Aorta (tissue), 5 donors: ENCODE data around the gene CREM. TPM values are rescaled to one million over a fixed set of nuclear protein-coding genes. Genes with fewer than 3 reads are reported as not detected.

ENCODE experiments used
- ATAC-seq: fragments of 200-7000 bp; cut with Tn5 transposase; one replicate; pipeline ENCODE4 v1.9.1; 2022; ENCODE audit warnings: moderate library complexity; ENCODE audit not compliant: low FRiP score
- DNase-seq, 2 donors: peaks; one replicate each; pipeline ENCODE4 v3.0.0-alpha.2; 2020
- H3K27ac ChIP-seq, 2 donors: one replicate each; pipeline ENCODE4 v1.5.1; 2013; ENCODE audit warnings: low read length in 2 of 2, mild to moderate bottlenecking in 2 of 2, moderate library complexity in 2 of 2, control low read depth in 1 of 2, inconsistent platforms in 1 of 2, low read depth in 1 of 2
- H3K27me3 ChIP-seq, 2 donors: one replicate each; pipeline ENCODE4 v1.6.1; 2013; ENCODE audit warnings: control low read depth in 1 of 2, low read length in 1 of 2, mild to moderate bottlenecking in 1 of 2, moderate library complexity in 1 of 2; ENCODE audit not compliant: insufficient read depth in 2 of 2, control insufficient read depth in 1 of 2
- H3K36me3 ChIP-seq, 2 donors: one replicate each; pipeline ENCODE4 v1.6.1; 2013; ENCODE audit warnings: control low read depth in 1 of 2, low read length in 1 of 2, mild to moderate bottlenecking in 1 of 2; ENCODE audit not compliant: insufficient read depth in 2 of 2, control insufficient read depth in 1 of 2
- H3K4me1 ChIP-seq, 2 donors: one replicate each; pipeline ENCODE4 v1.6.1; 2013; ENCODE audit warnings: low read length in 2 of 2, control low read depth in 1 of 2, mild to moderate bottlenecking in 1 of 2, moderate library complexity in 1 of 2; ENCODE audit not compliant: insufficient read depth in 2 of 2, control insufficient read depth in 1 of 2
- H3K4me3 ChIP-seq, 2 donors: one replicate each; pipeline ENCODE4 v1.5.1; 2013; ENCODE audit warnings: low read length in 2 of 2, control low read depth in 1 of 2, mild to moderate bottlenecking in 1 of 2
- H3K9me3 ChIP-seq: one replicate; pipeline ENCODE4 v1.6.1; 2013; ENCODE audit warnings: mild to moderate bottlenecking, low read length; ENCODE audit not compliant: control insufficient read depth
- WGBS, 2 donors: extraction: QIAGEN DNeasy Blood & Tissue Kit; methylation state at CpG; one replicate each; pipeline ENCODE4 v1.1.7; 2013; 5-methylcytosine and 5-hydroxymethylcytosine counted together
- intact Hi-C, 2 donors: fragments of 100-400 bp; cut with DNase I; formaldehyde crosslinking; loops; one replicate each; pipeline versions ENCODE4 v1.14.2 to v1.15.0; 2022
- polyA plus RNA-seq, 2 donors: library from polyadenylated mRNA; stranded (reverse); fragments of 200-250 nt; gene quantifications; one replicate each; pipeline ENCODE4 v1.2.3, GENCODE V29; 2013
- total RNA-seq, 2 donors: library from RNA; stranded (reverse); fragmentation: NEBNext Ultra II Directional; extraction: Animal tissue kit (Norgen Biotek cat#: 25700); gene quantifications; one replicate each; pipeline ENCODE4 v1.2.1, GENCODE V29; 2021
- donor health status: healthy with polysubstance abuse.
- donor health status: Bipolar disorder and iron deficiency.
- donor health status: DM: no; HTN: no; CAD: no.
- donor health status: DM: no; HTN: no; CAD: no.
- donor health status: DM: yes; HTN: yes; CAD: no.

CREM gene
- total and polyA plus RNA-seq, 4 donors, result 38.9 to 71.5 (median 47.2) TPM

GRCh38 chr10:35091994-35092790 lies 34.5 kb upstream of the CREM start:
- no peaks in the 10 kb centered on the region for H3K27me3 ChIP-seq
- H3K4me3 ChIP-seq, result no peak overlapping the region
- no peak for DNase-seq
- no peaks in the 10 kb centered on the region for H3K9me3 ChIP-seq
- WGBS, 2 donors, result 95 to 97% methylated on average over 11 of the region's 11 CpGs
- H3K36me3 ChIP-seq, result no peaks in the 10 kb centered on the region
- intact Hi-C loops, result loop anchor here in 1 of 2 donors (5.0 kb wide), 1 partner anchor 35 kb away; the partner anchor contains the start of gene CREM
- no peak overlapping the region for H3K27ac ChIP-seq
- peaks cover 0 to 2% of the 10 kb centered on the region in 2 donors for H3K4me1 ChIP-seq
- ATAC-seq, result no peak

- WGBS, 2 donors, result 56 to 78% methylated on average over 1 of the region's 1 CpG
- no peaks in the 10 kb centered on the region for H3K9me3 ChIP-seq
- no peak overlapping the region for H3K4me3 ChIP-seq
- no peak overlapping the region for H3K27ac ChIP-seq
- H3K4me1 ChIP-seq, result no peaks in the 10 kb centered on the region
- DNase-seq, result no peak
- H3K36me3 ChIP-seq, result no peaks in the 10 kb centered on the region
- ATAC-seq, result no peak
- intact Hi-C loops, result loop anchor here in 1 of 2 donors (5.0 kb wide), 1 partner anchor 34 kb away; the partner anchor contains the start of gene CREM
- H3K27me3 ChIP-seq, result no peaks in the 10 kb centered on the region
Observed at GRCh38 chr10:35092851-35093250, 33.8 kb upstream of the CREM start.

GRCh38 chr10:35096312-35096711 lies 30.3 kb upstream of the CREM start:
- Histone ChIP-seq H3K9me3 (no peaks in the 10 kb centered on the region), H3K36me3 (no peaks in the 10 kb centered on the region), H3K4me3 (no peak overlapping the region), H3K4me1 (no peaks in the 10 kb centered on the region), H3K27me3 (no peaks in the 10 kb centered on the region), H3K27ac (no peak overlapping the region)
- 56 to 62% methylated on average over 2 of the region's 2 CpGs for WGBS, 2 donors
- ATAC-seq, result no peak
- intact Hi-C loops, result no loop called here
- no peak for DNase-seq

- Histone ChIP-seq H3K9me3 (no peaks in the 10 kb centered on the region), H3K36me3 (no peaks in the 10 kb centered on the region), H3K4me1 (no peaks in the 10 kb centered on the region), H3K27ac (no peak overlapping the region), H3K27me3 (no peaks in the 10 kb centered on the region), H3K4me3 (no peak overlapping the region)
- DNase-seq (no peak), ATAC-seq (no peak)
- WGBS, 2 donors, result 77 to 88% methylated on average over 1 of the region's 1 CpG
- intact Hi-C loops, result no loop called here
Observed at GRCh38 chr10:35097510-35097909, 29.1 kb upstream of the CREM start.

- H3K36me3 ChIP-seq, result no peaks in the 10 kb centered on the region
Observed at GRCh38 chr10:35103882-35104281, 22.8 kb upstream of the CREM start.

GRCh38 chr10:35112571-35112970 lies 14.1 kb upstream of the CREM start:
- Histone ChIP-seq H3K27me3 (no peaks in the 10 kb centered on the region), H3K9me3 (no peaks in the 10 kb centered on the region), H3K27ac (no peak overlapping the region), H3K4me3 (no peak overlapping the region), H3K36me3 (no peaks in the 10 kb centered on the region), H3K4me1 (no peaks in the 10 kb centered on the region)
- no peak for ATAC-seq
- WGBS, 2 donors, result 69% methylated on average over 4 of the region's 4 CpGs
- intact Hi-C loops, result no loop called here
- no peak for DNase-seq

More at GRCh38 chr10:35103882-35104281, 22.8 kb upstream of the CREM start:
- Histone ChIP-seq H3K27ac (no peak overlapping the region), H3K4me3 (no peak overlapping the region), H3K9me3 (no peaks in the 10 kb centered on the region), H3K4me1 (no peaks in the 10 kb centered on the region), H3K27me3 (no peaks in the 10 kb centered on the region)
- ATAC-seq (no peak), DNase-seq (no peak)
- 35 to 41% methylated on average over 7 of the region's 7 CpGs for WGBS, 2 donors
- intact Hi-C loops, result no loop called here

- H3K27ac ChIP-seq, result no peak overlapping the region
- 88 to 91% methylated on average over 1 of the region's 1 CpG for WGBS, 2 donors
- intact Hi-C loops, result loop anchor here in 1 of 2 donors (2.0 kb wide), 1 partner anchor 99 kb away; no protein-coding TSS in a partner anchor
Observed at GRCh38 chr10:35119378-35119777, 7.3 kb upstream of the CREM start.

GRCh38 chr10:35124540-35124939 lies 2.1 kb upstream of the CREM start:
- peak overlapping the region in 1 of 2 donors; percentile 24 for H3K27ac ChIP-seq
- intact Hi-C loops, result loop anchor here in 1 of 2 donors (10.0 kb wide), 1 partner anchor 210 kb away; the partner anchor contains the start of gene CCNY
- no peaks in the 10 kb centered on the region for H3K9me3 ChIP-seq
- ATAC-seq (no peak), DNase-seq (no peak)
- no peak overlapping the region for H3K4me3 ChIP-seq
- no peaks in the 10 kb centered on the region for H3K27me3 ChIP-seq
- H3K36me3 ChIP-seq, result no peaks in the 10 kb centered on the region
- WGBS, 2 donors, result 48 to 53% methylated on average over 6 of the region's 6 CpGs
- H3K4me1 ChIP-seq, result no peaks in the 10 kb centered on the region

More at GRCh38 chr10:35119378-35119777, 7.3 kb upstream of the CREM start:
- H3K4me1 ChIP-seq, result no peaks in the 10 kb centered on the region
- H3K36me3 ChIP-seq, result no peaks in the 10 kb centered on the region
- H3K27me3 ChIP-seq, result no peaks in the 10 kb centered on the region
- DNase-seq, result no peak
- H3K9me3 ChIP-seq, result no peaks in the 10 kb centered on the region
- no peak for ATAC-seq
- no peak overlapping the region for H3K4me3 ChIP-seq

- 73 to 75% methylated on average over 13 of the region's 13 CpGs for WGBS, 2 donors
- no peak for DNase-seq
- H3K4me1 ChIP-seq, result peaks cover 0 to 4% of the 10 kb centered on the region in 2 donors
- H3K4me3 ChIP-seq, result no peak overlapping the region
- ATAC-seq, result no peak
- intact Hi-C loops, result loop anchor here (2.0 to 10.0 kb wide), 3 partner anchors 34 to 209 kb away; partner anchors contain the start of genes CCNY (in 1 of the 2) and CUL2 (in 1 of the 2)
- H3K27ac ChIP-seq, result peak overlapping the region; percentile 38 to 93
- H3K9me3 ChIP-seq, result no peaks in the 10 kb centered on the region
- H3K36me3 ChIP-seq, result no peaks in the 10 kb centered on the region
- H3K27me3 ChIP-seq, result no peaks in the 10 kb centered on the region
Observed at GRCh38 chr10:35126062-35126529, 550 bp upstream of the CREM start.
